LNCaP clone FGC (cell line): ENCODE data around the gene SRM.
"Not testable (repeated sequence)": the region's sequence is repeated elsewhere in the genome, so short reads cannot be mapped to it uniquely, and the experiment has no call there.

Experiments used
- DNase-seq: peaks from one replicate; pipeline ENCODE4 v3.0.0-alpha.2; 2011; ENCODE audit warnings: low read depth
- H3K4me3 ChIP-seq: 2 replicates; pipeline ENCODE4 v1.5.1; 2011; ENCODE audit warnings: mild to moderate bottlenecking, low read depth, low read length, control low read depth
- TF ChIP-seq, protein P1 (sequence below): IDR thresholded peaks from 2 replicates; pipeline ENCODE4 v1.5.1; 2012; ENCODE audit warnings: mild to moderate bottlenecking; ENCODE audit not compliant: control insufficient read depth, insufficient read depth; ENCODE audit errors: extremely low read depth

Gene SRM

DNA sequence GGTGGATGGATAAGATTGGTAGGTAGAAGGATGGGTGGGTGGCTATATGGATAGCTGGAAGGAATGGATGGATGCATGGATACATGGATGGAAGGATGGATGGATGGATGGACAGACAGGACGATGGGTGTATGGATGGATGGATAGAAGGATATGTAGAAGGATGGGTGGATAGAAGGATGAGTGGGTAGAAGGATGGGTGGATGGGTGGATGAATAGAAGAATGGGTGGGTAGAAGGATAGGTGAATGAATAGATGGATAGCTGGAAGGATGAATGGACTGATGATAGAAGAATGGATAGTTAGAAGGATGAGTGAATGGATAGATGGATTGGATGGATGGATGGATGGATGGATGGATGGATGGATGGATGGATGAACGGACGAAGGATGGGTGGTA is 17.8 kb downstream of the SRM start:
- no peak overlapping the region for H3K4me3 ChIP-seq
- TF ChIP-seq, protein P1, sequence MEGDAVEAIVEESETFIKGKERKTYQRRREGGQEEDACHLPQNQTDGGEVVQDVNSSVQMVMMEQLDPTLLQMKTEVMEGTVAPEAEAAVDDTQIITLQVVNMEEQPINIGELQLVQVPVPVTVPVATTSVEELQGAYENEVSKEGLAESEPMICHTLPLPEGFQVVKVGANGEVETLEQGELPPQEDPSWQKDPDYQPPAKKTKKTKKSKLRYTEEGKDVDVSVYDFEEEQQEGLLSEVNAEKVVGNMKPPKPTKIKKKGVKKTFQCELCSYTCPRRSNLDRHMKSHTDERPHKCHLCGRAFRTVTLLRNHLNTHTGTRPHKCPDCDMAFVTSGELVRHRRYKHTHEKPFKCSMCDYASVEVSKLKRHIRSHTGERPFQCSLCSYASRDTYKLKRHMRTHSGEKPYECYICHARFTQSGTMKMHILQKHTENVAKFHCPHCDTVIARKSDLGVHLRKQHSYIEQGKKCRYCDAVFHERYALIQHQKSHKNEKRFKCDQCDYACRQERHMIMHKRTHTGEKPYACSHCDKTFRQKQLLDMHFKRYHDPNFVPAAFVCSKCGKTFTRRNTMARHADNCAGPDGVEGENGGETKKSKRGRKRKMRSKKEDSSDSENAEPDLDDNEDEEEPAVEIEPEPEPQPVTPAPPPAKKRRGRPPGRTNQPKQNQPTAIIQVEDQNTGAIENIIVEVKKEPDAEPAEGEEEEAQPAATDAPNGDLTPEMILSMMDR, result no peak
- no peak for DNase-seq

DNA sequence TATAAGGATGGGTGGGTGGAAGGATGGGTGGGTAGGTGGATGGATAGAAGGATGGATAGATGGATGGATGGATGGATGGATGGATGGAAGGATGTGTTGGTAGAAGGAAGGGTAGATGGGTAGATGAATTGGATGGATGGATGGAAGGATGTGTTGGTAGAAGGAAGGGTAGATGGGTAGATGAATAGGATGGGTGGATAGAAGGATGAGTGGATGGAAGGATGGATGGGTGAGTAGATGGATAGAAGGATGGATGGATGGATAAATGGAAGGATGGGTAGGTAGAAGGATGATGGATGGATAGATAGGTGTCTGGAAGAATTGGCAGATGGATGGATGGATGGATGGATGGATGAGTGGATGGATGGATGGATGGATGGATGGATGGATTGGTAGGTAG is 18.8 kb downstream of the SRM start:
- TF ChIP-seq, protein P1, result no peak
- H3K4me3 ChIP-seq, result no peak overlapping the region
- no peak for DNase-seq

DNA sequence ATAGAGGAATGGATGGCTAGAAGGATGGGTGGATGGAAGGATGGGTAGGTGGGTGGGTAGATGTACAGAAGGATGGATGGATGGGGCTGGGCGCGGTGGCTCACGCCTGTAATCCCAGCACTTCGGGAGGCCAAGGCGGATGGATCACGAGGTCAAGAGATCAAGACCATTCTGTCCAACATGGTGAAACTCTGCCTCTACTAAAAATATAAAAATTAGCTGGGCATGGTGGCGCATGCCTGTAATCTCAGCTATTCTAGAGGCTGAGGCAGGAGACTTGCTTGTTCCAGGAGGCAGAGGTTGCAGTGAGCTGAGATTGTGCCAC is 19.8 kb downstream of the SRM start:
- DNase-seq, result not testable (repeated sequence)

DNA sequence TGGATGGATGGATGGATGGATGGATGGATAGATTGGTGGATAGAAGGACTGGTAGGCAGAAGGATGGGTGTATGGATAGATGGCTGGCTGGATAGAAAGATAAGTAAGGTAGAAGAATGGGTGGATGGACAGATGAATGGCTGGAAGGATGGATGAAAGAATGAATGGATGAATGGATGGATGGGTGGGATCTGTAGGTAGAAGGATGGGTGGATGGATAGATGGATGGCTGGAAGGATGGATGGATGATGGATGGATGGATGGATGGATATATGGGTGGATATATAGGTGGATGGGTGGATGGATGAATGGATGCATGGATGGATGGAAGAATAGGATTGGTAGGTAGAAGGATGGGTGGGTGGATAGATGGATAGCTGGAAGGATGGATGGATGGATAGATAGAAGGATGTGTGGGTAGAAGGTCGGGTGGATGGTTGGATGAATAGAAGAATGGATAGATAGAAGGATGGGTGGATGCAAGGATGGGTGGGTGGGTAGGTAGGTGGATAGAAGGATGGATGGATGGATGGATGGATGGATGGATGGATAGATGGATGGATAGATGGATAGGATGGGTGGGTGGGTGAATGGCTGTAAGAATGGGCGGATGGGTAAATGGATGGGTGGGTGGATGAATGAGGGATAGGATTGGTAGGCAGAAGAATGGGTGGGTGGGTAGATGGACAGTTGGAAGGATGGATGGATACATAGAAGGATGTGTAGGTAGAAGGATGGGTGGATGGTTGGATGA is 20.3 kb downstream of the SRM start:
- H3K4me3 ChIP-seq, result no peak overlapping the region
- DNase-seq, result no peak
- TF ChIP-seq, protein P1, result no peak

More for the DNA sequence above, 19.8 kb downstream of the SRM start:
- H3K4me3 ChIP-seq, result not testable (repeated sequence)

DNA sequence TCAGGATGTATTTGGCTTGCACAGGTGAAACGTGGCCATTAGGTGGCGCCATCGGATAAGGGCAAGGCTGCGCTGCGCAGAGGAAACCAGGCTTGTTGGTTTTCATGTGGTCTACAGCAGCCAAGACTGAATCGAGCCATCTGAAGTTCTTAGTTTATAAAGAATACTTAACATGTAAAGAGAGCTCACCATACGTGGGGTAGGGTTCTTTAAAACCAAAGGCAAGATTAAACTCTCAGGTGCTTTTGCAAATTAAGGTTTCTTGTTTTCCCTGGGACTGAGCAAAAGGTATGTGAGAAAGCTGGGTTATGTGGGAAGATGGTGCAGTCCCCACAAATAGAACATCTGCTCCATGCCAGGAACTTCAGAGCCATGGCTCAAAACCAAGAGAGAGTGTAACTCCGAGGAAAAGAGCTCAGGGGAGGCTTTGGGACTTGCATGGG is 22.1 kb downstream of the SRM start:
- no peak overlapping the region for H3K4me3 ChIP-seq
- peak; percentile 63 for DNase-seq
- TF ChIP-seq, protein P1, result peak; percentile 99

DNA sequence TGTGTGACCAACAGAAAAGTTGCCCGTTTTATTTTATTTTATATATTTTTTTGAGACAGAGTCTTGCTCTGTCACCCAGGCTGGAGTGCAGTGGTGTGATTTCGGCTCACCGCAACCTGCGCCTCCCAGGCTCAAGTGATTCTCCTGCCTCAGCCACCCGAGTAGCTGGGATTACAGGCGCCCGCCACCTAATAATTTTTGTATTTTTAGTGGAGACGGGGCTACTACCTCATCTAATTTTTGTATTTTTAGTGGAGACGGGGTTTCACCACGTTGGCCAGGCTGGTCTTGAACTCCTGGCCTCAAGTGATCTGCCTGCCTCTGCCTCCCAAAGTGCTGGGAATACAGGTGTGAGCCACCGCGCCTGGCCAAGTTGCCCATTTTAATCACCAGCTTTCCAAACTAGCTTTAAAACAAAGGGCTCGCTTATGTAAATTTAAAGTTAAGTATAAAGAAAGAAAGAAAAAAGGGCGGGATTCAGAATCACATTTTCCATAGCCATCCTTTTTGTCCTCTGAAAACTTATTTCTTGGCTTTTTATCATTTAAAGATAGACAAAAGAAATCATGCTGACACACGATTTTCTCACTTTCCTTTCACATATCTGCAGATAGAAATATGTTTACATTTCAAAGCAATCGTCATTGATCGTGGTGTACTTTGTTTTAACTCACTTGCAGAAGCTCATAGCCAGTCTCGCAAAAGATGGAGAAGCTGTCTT is 22.6 kb downstream of the SRM start:
- not testable (repeated sequence) for DNase-seq, H3K4me3 ChIP-seq

DNA sequence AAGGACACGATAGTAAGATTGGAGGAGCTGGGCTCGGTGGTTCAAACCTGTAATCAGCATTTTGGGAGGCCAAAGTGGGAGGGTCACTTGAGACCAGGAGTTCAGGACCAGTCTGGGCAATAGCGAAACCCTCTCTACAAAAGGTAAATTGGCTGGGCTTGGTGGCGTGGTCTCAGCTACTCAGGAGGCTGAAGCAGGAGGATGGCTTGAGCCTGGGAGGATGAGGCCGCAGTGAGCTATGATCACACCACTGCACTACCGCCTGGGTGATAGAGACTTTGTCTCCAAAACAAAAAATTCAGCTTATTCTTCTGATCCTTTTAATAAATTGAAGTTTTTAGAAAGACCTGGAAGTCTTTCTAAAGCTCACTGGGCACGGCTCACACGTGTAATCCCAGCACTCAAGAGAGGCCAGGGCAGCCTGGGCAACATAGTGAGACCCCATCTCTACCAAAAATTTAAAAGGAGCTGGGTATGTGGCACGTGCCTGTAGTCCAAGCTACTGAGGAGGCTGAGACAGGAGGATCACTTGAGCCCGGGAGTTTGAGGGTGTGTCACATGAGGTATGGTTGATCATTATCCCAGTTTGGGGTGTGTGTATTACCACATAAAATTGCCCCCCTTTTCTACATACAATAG is 28.1 kb downstream of the SRM start:
- TF ChIP-seq, protein P1, result no peak
- no peak overlapping the region for H3K4me3 ChIP-seq
- no peak for DNase-seq
